NCI-H526 (cell line): ENCODE results near the gene RAB27A.
"Not testable (repeated sequence)": the region's sequence is repeated elsewhere in the genome, so short reads cannot be mapped to it uniquely, and the experiment has no call there.

Experiments
- DNase-seq, 2 experiments: peaks; one replicate each; lab custom pipeline; 2025; lab: John Stamatoyannopoulos, UW

RAB27A gene

GRCh38 chr15:55250392-55250791, 39.2 kb downstream of the RAB27A start:
- DNase-seq = no peak

- DNase-seq = not testable (repeated sequence)
Measured at GRCh38 chr15:55249885-55250284, 39.7 kb downstream of the RAB27A start.

DNA sequence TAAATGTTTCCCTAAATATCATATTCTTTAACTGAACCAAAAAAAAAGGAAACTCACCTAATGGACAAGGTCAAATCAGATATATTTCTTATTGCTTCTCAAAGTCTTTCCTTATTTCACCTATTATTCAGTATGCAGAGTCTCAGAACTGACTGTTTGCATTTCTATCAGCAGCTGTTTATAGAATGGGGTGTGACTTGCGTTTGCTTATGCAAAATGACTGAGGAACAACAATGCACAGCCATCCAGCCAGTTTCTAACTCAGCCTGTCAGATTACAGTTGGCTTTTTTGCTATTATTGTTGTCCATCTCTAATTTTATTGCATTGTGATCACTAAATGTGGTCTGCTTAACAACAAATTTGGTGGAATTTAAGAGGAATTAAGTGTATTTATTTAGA, 40.7 kb downstream of the RAB27A start:
- peak; percentile 73 to 85 for DNase-seq

GRCh38 chr15:55247766-55248427, 41.7 kb downstream of the RAB27A start:
- peak; percentile 49 to 67 for DNase-seq

DNA sequence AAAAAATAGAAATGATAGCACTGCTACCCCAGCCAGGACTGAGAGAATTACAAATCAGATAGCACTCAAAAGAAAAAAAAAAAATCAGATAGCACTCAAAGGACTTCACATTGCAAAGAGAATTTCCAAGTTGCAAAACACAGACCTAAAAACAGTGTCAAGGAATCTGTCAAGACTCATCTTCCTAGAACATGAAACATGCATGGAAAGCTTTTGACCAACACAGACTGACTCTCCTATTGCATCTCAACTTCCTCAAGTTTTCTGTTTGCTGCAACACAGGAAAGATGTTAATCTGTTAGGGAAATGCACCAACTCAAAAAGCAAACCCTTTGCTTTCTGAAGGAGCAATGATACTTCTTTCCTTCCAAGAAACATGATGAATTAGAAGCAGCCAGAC, 42.3 kb downstream of the RAB27A start:
- no peak for DNase-seq

DNA sequence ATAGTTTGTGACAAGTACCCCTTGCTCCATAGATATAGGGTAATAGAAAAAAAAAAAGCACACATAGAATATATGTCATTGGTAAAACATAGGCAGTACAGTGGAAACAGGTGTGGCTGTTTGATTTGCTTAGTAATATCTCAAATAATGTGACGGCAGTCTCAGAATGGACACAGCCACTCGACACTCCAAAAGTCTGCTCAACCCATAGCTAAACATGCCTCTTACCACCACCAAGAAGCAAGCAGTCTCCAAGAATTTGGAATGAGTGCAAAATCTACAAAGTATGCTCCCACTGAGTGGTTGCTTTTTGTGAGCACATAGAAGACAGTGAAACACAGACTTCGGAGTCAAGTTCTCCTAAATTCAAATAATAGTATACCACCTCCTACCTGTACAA, 43.0 kb downstream of the RAB27A start:
- no peak for DNase-seq

DNA sequence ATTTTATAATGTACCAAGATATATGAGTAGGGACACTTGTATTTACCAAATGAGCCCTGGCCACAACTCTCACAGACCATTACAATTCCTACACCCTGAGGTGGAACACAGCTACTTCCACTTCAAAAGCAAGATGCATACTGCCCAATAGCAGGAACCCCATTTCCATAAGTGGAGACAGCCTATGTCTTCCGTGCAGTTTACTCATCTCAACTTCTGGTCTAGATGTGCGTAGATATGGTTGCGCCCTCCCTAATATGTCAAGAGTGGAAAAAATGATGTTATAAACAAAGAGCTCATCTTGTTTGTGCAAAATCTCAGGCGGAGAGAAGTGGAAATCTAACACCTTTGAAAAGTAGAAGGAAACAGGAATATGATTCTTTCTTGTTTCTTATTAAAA, 44.6 kb downstream of the RAB27A start:
- no peak for DNase-seq

GRCh38 chr15:55241891-55242290, 47.7 kb downstream of the RAB27A start:
- no peak for DNase-seq

GRCh38 chr15:55241186-55241585, 48.4 kb downstream of the RAB27A start:
- DNase-seq = no peak

DNA sequence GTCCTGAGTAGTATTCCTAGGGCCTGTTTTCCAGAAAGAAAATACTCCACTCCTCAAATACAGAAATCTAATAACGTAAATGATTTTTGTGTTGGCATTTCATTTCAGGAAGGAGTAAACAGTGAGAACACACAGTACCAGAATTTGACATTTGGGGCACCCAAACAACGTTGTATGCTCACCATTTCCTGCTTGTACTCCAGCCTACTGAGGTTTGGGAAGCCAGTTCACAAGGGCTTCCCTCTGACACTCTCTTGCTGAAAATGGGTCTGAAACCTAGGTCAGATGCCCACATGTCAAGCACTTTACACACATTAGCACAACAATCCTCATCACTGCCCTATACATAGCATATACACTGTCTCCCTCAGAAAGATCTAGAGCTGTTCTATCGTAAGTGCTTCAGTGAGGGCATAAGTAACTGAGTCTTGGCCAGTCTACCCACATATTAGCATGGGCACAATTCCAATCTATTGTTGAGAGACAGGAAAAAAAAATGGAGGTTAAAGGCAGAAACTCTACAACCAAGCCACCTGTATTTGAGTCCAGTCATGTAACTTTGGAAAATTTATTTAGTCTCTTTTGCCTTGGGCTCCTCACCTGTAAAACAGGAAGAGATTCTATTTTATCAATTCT, 49.4 kb downstream of the RAB27A start:
- DNase-seq = no peak

DNA sequence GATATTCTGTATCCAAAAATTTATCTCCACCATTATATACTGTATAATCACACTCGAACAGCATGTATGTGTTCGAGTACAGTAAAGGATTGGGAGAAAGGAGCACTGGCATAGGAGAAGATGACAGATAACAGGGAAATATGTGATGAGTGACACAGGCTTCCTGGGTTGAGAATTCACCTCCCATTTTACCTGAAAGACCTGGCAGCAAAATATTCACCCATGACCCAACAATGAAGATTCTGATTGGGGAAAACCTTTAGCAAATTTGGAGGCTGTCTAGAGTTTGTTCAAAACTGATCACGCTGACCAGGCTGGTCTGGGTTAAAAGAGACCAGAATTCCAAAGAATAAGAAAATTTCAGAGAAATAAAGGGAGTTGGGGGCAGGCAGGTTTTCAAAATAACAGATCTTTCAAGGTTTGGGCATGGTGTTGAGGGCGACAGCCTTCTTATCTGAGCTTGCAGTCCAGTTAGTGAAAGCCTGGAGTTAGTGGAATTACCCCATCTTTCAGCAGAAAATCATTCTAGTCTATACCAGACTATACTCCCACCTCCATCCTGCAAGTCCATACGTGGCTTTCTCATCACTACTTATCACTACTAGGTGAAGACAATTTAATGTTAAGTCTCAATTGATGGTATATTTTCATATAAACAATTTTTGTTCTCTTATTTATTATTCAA, 50.0 kb downstream of the RAB27A start:
- DNase-seq = no peak

GRCh38 chr15:55238877-55239276, 50.7 kb downstream of the RAB27A start:
- no peak for DNase-seq

DNA sequence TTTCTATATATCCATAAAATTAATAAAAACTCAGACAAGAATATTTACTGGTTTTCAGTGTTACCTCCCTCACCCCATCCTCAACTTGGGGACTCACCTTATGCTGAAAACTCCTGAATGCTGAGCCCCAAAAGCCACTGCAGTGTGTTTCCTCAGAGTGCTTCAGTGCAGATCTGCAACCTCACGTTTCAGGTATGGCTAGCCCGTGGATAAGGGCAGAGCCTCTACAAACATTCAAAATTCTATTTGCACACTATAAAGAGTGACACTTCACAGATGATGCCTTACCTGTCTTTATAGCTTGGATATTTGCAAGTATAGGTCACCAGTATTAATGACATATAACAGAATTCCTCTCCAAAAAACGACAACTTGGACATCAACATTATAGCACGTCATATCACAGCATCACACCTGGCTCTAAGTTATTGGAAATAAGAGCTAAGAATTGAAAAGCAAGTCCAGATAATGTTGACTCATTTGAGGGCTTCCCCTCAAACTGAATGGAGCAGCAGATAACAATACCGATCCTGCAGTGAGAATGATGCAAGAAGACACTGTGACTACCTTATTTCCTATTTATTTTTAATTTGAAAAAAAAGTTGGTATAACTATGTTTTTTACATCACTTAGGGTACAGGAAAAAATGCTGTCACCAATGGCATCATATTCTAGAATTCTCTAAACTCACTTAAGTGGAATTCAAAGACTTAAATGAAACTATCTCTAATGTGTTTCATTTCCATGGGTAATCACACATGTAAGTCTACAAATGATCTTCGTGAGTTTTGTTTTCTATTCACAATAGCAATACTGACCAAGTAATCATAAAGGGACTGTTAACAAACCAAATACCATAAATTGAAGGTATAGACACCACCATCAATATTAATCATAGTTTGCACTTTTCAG, 52.1 kb downstream of the RAB27A start:
- no peak for DNase-seq

DNA sequence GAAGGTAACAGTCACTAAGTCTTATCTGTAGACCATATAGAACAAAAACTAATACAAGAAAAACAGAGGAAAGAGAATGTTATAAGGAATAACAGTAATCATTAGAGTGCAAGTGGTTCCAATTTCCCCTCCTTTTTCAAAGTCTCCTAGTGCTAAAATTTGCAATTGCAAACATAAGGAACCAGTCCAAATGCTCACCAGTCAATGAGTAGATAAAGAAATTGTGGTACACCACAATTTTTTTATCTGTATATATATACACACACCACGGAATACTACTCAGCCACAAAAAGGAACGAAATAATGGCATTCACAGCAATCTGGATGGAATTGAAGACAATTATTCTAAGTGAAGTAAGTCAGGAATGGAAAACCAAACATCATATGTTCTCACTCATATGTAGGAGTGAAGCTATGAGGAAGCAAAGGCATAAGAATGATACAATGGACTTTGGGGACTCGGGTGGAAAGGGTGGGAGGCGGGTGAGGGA, 54.0 kb downstream of the RAB27A start:
- DNase-seq = no peak

DNA sequence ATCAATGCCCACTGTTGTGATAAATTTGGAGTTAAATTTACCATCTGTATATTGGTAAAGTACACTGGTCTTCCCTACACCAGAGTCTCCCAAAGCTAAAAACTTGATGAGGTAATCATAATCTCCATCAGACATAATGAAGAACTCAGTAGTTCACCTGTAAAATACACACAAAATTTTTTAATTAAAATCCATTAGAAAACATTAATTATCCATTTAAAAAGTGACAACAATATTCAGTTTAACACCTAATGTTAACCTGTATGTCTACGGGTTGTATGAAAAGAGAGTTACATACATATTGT, 54.9 kb downstream of the RAB27A start:
- DNase-seq = no peak

DNA sequence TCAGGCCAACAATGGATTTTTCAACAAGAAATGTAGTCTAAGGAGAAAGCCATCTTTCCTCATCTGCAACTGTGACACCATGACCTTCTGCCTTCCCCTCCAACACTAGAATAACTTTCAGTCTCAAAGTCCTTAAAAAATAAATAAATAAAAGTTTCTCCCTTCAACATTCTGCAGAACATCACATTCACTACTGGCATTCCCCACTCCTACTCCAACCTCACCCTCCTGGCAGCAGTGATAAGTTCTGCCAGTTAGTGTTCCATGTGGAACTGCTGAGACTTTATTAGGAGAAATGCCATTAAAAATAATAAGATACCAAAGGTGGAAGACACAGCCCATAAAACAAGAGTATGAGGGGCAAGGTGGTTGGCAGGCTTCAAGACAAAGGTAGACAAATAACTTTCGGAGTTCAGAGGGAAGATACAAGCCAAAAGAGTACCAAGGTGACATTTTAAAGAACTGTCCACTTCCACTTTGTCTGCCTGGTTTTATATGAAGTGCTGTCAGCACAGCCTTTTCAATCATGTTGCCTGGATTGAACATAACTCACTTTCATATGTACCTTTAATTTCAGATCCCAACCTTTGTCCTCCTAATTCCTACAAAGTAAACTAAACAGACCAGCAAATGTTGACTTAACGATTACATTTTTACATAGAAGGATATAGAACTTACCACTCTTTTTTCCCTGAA, 55.4 kb downstream of the RAB27A start:
- no peak for DNase-seq

DNA sequence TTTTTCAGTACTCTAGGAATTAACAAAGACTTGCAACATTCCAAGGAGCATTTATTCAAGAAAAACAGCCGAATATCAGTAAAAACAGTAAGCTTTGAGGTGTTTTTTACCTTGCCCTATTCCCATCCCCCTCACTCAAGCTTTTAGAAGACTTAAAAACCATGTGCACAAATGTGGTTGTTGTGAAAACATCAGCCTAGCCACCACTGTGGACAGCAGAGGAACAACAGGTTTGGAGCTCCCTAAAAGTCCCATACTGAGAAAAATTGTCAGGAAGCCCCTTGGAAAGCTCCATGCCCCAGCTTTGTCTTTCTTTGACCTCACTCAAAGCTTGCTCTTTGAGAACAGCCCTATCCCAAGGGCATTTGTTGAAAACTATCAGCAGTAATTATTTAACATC, 58.2 kb downstream of the RAB27A start:
- no peak for DNase-seq

DNA sequence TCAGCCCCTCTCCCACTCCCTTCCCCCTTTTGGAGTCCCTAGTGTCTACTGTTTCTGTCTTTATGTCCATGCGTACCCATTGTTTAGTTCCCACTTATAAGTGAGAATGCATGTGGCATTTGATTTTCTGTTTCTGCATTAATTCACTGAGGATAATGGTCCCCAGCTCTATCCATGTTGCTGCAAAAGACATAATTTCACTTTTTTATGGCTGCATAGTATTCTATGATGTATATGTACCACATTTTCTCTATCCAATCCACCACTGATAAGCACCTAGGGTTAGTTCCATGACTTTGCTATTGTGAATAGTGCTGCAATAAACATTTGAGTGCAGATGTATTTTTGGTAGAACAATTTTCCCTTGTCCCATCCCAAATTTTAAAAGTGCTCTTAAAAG, 58.7 kb downstream of the RAB27A start:
- DNase-seq = no peak

GRCh38 chr15:55230051-55230670, 59.5 kb downstream of the RAB27A start:
- no peak for DNase-seq

DNA sequence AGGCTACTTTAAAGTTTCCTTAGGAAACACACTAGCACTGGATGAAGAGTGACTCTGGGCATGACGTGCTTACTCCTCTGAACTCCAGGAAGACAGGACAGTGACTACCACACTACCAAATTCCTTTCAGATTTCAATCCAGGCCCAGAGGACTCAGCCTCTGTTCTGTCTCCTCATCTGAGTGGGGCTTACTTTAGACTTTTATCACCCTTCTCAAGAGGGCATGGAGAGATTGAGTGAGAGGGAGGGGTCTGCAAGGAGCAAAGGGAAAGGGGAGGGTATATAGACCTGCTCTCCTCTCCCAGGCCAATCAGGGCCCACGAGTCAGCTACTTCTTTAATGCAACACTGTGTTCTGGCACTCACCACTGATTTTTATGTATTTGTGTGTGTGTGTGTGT, 63.5 kb downstream of the RAB27A start:
- DNase-seq = no peak

- DNase-seq = no peak
Measured at GRCh38 chr15:55224892-55225291, 64.7 kb downstream of the RAB27A start.
